Measurements from ENCODE around the gene NTM.

GRCh38 chr11:131885431-131885830 lies 515.0 kb downstream of the NTM start:
- TF ChIP-seq CTCF (conservative IDR thresholded peaks at IDR 0.05; ENCODE audit: low read length) (no peak), EZH2phosphoT487 (IDR thresholded peaks at IDR 0.05; ENCODE audit: borderline replicate concordance) (no peak)

Data from Loucy (cell line).